Stomach (tissue), 9 donors: ENCODE measurements around the gene KCNG2. TPM values are rescaled to one million over a fixed set of nuclear protein-coding genes. Genes with fewer than 3 reads are reported as not detected.

ENCODE experiments used
- DNase-seq, 2 donors: peaks; one replicate each; pipeline versions ENCODE4 v3.0.0 to v3.0.0-alpha.2; 2013 to 2019
- H3K27ac ChIP-seq, 5 donors: fragments of 200-600 bp in 4 of 5; sonication (generic) in 4 of 5; one replicate each; pipeline ENCODE4 v1.5.1; 2013 to 2019; ENCODE audit warnings: mild to moderate bottlenecking in 1 of 5, moderate library complexity in 1 of 5
- H3K27me3 ChIP-seq, 3 donors: fragments of 200-600 bp; sonication (generic); one replicate each; pipeline ENCODE4 v1.5.1; 2017 to 2019; ENCODE audit warnings: mixed run types in 1 of 3
- H3K36me3 ChIP-seq, 4 donors: fragments of 200-600 bp; sonication (generic); 1 replicate in 3 of 4; 2 replicates in 1 of 4; pipeline ENCODE4 v1.5.1; 2016 to 2019
- H3K4me1 ChIP-seq, 4 donors: fragments of 200-600 bp; sonication (generic); one replicate each; pipeline ENCODE4 v1.5.1; 2016 to 2019
- H3K4me3 ChIP-seq, 4 donors: fragments of 200-600 bp; sonication (generic) in 3 of 4; one replicate each; pipeline ENCODE4 v1.5.1; 2016 to 2019; ENCODE audit warnings: mild to moderate bottlenecking in 1 of 4
- H3K9me3 ChIP-seq, 4 donors: fragments of 200-600 bp; sonication (generic); one replicate each; pipeline ENCODE4 v1.5.1; 2016 to 2019
- EP300 ChIP-seq: sonication (generic); formaldehyde crosslinking; IDR thresholded peaks from one replicate; pipeline ENCODE4 v1.6.1; 2017; ENCODE audit warnings: antibody characterized with exemption
- POLR2A ChIP-seq, 4 donors: fragments of 450-650 bp; IDR thresholded peaks; one replicate each; pipeline ENCODE4 v1.6.1; 2016; ENCODE audit warnings: antibody characterized with exemption in 4 of 4, control low read depth in 2 of 4, mild to moderate bottlenecking in 1 of 4, moderate library complexity in 1 of 4
- POLR2AphosphoS5 ChIP-seq, 3 donors: sonication (generic); formaldehyde crosslinking; IDR thresholded peaks; one replicate each; pipeline ENCODE4 v1.6.1; 2016; ENCODE audit warnings: antibody characterized with exemption in 3 of 3
- WGBS, 5 donors: extraction: QIAGEN DNeasy Blood & Tissue Kit in 3 of 5; methylation state at CpG; one replicate each; pipeline versions ENCODE4 v1.1.5 to v1.1.7; 2013 to 2018; 5-methylcytosine and 5-hydroxymethylcytosine counted together
- intact Hi-C: fragments of 100-400 bp; cut with DNase I; formaldehyde crosslinking; loops from one replicate; pipeline ENCODE4 v1.15.1; 2023; ENCODE audit warnings: low total_unique reads
- polyA plus RNA-seq, 3 donors: library from polyadenylated mRNA; stranded (reverse); fragments of 200-250 nt; gene quantifications; one replicate each; pipeline ENCODE4 v1.2.3, GENCODE V29; 2013
- total RNA-seq, 5 donors: library from RNA; depleted of rRNA; stranded (reverse); fragments of >200 nt; gene quantifications; one replicate each; pipeline versions ENCODE4 v1.1.0 to v1.2.3, GENCODE V29; 2014 to 2016
- TF ChIP-seq, protein P1 (sequence below), 7 experiments: fragments of 450-650 bp in 4 of 7; fragments of 200-600 bp in 3 of 7; sonication (generic) in 3 of 7; IDR thresholded peaks; one replicate each; pipeline ENCODE4 v1.5.1; 2016 to 2019; ENCODE audit warnings: antibody characterized with exemption in 7 of 7, control low read depth in 2 of 7, mild to moderate bottlenecking in 1 of 7
- donor health status: healthy with polysubstance abuse.
- donor health status: Bipolar disorder and iron deficiency.
- donor health status: healthy.

KCNG2 gene
- total and polyA plus RNA-seq, 8 donors, result 0.08 to 2.3 (median 0.92) TPM; not detected in 5

DNA sequence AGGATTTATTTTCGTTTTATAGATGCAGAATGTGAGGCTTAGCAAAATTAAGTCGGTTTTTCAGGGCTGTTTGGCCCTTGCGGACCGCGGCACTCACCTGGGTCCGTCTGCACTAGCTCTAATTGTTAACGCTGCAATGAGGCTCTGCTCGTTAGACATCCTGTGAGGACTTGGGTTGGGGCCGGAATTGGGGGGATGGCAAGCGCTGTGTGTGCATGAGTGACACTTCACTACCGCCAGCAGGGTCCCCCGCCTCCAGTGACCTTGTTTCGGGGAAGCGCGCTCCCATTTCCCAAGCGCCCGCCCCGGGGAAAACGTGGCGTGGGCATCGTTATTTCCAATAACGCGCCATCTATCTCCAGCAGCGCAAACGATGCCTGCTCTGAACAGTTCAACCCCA lies 54.2 kb downstream of the KCNG2 start:
- H3K9me3 ChIP-seq, result no peaks in the 10 kb centered on the region
- peaks cover 0 to 29% (median 6%) of the 10 kb centered on the region in 3 donors for H3K27me3 ChIP-seq
- 86 to 89% (median 88%) methylated on average over 25 of the region's 25 CpGs for WGBS, 5 donors
- DNase-seq, result no peak
- peaks cover 0 to 8% (median 6%) of the 10 kb centered on the region in 4 donors for H3K4me1 ChIP-seq
- no peak overlapping the region for H3K27ac ChIP-seq
- H3K4me3 ChIP-seq, result no peak overlapping the region
- H3K36me3 ChIP-seq, result no peaks in the 10 kb centered on the region
- no peak for TF ChIP-seq EP300
- TF ChIP-seq, protein P1, sequence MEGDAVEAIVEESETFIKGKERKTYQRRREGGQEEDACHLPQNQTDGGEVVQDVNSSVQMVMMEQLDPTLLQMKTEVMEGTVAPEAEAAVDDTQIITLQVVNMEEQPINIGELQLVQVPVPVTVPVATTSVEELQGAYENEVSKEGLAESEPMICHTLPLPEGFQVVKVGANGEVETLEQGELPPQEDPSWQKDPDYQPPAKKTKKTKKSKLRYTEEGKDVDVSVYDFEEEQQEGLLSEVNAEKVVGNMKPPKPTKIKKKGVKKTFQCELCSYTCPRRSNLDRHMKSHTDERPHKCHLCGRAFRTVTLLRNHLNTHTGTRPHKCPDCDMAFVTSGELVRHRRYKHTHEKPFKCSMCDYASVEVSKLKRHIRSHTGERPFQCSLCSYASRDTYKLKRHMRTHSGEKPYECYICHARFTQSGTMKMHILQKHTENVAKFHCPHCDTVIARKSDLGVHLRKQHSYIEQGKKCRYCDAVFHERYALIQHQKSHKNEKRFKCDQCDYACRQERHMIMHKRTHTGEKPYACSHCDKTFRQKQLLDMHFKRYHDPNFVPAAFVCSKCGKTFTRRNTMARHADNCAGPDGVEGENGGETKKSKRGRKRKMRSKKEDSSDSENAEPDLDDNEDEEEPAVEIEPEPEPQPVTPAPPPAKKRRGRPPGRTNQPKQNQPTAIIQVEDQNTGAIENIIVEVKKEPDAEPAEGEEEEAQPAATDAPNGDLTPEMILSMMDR (IDR thresholded peaks at IDR 0.05), result no peak
- intact Hi-C loops, result no loop called here

GRCh38 chr18:79852561-79853302 lies 55.0 kb downstream of the KCNG2 start:
- DNase-seq, result no peak
- H3K9me3 ChIP-seq, result no peaks in the 10 kb centered on the region
- peaks cover 0 to 13% (median 8%) of the 10 kb centered on the region in 4 donors for H3K4me1 ChIP-seq
- TF ChIP-seq, protein P1 (IDR thresholded peaks at IDR 0.05), result no peak
- TF ChIP-seq EP300 (no peak), POLR2AphosphoS5 (IDR thresholded peaks at IDR 0.05) (no peak), POLR2A (IDR thresholded peaks at IDR 0.05) (no peak)
- no peak overlapping the region for H3K27ac ChIP-seq
- H3K4me3 ChIP-seq, result no peak overlapping the region
- 84 to 89% (median 88%) methylated on average over 21 to 33 of the region's 33 CpGs for WGBS, 5 donors
- intact Hi-C loops, result no loop called here
- no peaks in the 10 kb centered on the region for H3K36me3 ChIP-seq
- peaks cover 0 to 34% (median 6%) of the 10 kb centered on the region in 3 donors for H3K27me3 ChIP-seq

DNA sequence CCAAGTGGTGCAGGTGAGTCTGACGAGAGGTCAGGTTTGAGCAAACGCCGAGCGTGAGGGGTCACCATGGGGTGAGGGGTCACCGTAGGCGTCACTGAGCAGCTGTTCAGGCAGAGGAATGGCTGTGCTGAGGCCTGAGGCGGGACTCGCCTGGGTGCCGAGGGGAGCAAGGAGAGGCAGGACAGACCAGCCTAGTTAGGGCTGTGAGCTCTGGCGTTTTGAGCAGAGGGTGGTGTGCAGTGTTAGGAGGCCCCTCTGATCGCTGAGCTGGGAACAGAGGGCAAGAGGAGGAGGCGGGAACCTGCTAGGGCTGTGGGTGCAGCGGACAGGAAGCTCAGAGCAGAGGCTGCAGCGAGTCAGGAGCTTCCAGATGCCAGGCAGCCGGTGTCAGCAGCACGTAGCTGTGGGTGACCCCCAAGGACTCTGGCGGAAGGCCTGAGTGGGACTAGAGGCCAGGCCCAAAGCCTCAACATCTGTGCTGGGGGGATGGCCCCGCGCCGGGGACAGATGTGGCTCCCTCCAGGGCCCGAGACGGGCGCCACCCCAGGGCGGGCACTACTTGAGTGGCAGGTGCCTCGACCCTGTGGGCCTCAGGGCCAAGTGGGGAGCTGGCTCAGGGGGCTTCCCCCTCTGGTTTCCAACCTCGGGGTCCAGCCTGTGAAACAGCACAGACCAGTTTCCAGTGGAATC lies 55.7 kb downstream of the KCNG2 start:
- no peak for TF ChIP-seq EP300
- TF ChIP-seq, protein P1 (IDR thresholded peaks at IDR 0.05), result no peak
- no peak for TF ChIP-seq POLR2A (IDR thresholded peaks at IDR 0.05)
- no peak for TF ChIP-seq POLR2AphosphoS5 (IDR thresholded peaks at IDR 0.05)
- DNase-seq, result no peak
- WGBS, 5 donors, result 61 to 73% (median 70%) methylated on average over 16 to 26 of the region's 26 CpGs

GRCh38 chr18:79853993-79854364 lies 56.2 kb downstream of the KCNG2 start:
- 76 to 89% (median 83%) methylated on average over 10 to 15 of the region's 15 CpGs for WGBS, 5 donors

More for the DNA sequence above, 55.7 kb downstream of the KCNG2 start:
- H3K9me3 ChIP-seq, result no peaks in the 10 kb centered on the region
- H3K27ac ChIP-seq, result no peak overlapping the region
- H3K36me3 ChIP-seq, result no peaks in the 10 kb centered on the region
- H3K4me3 ChIP-seq, result no peak overlapping the region
- H3K4me1 ChIP-seq, result peaks cover 0 to 13% (median 8%) of the 10 kb centered on the region in 4 donors
- intact Hi-C loops, result no loop called here
- peaks cover 0 to 34% (median 6%) of the 10 kb centered on the region in 3 donors for H3K27me3 ChIP-seq

More at GRCh38 chr18:79853993-79854364, 56.2 kb downstream of the KCNG2 start:
- Histone ChIP-seq H3K27me3 (peaks cover 0 to 34% (median 6%) of the 10 kb centered on the region in 3 donors), H3K9me3 (no peaks in the 10 kb centered on the region), H3K4me1 (peaks cover 0 to 13% (median 8%) of the 10 kb centered on the region in 4 donors), H3K36me3 (no peaks in the 10 kb centered on the region), H3K4me3 (no peak overlapping the region), H3K27ac (no peak overlapping the region)
- no peak for DNase-seq
- TF ChIP-seq, protein P1 (IDR thresholded peaks at IDR 0.05), result no peak
- TF ChIP-seq POLR2A (IDR thresholded peaks at IDR 0.05), result no peak
- TF ChIP-seq EP300, result no peak
- no peak for TF ChIP-seq POLR2AphosphoS5 (IDR thresholded peaks at IDR 0.05)
- intact Hi-C loops, result no loop called here
